Dedifferentiated amniotic fluid mesenchymal stem cell (primary cell): ENCODE data around the gene ZNF322.
"Not testable (repeated sequence)": the region's sequence is repeated elsewhere in the genome, so short reads cannot be mapped to it uniquely, and the experiment has no call there.

Experiments used
- DNase-seq: peaks from one replicate; pipeline ENCODE4 v3.0.0-alpha.2; 2016; ENCODE audit errors: extremely low spot score

The ZNF322 gene

GRCh38 chr6:26659042-26659999 is at the start of gene ZNF322:
Gene ZNF322 (minus strand): TSS chr6:26659746. CDS start chr6:26638553, 21,193 bp downstream.
- DNase-seq, result peak; percentile 95

- not testable (repeated sequence) for DNase-seq
Observed at GRCh38 chr6:26705780-26706179, 46.2 kb upstream of the ZNF322 start.

DNA sequence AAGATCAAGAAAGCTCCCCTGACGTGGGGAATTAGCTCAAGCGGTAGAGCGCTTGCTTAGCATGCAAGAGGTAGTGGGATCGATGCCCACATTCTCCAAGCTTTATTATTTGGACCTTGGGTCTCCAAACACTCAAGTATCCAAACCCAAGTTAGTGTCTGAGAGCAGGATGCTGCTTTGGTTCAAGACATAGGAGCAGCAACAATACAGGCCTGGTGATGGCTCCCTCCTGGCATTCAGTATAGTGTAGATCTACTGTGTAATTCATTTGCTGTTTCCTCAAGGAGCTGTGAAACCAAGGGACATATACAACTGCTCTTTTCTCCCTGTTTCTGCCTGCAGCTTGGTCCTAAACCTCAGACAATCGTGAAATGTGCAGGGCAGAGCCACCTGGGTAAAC is 45.8 kb upstream of the ZNF322 start:
- DNase-seq, result not testable (repeated sequence)

DNA sequence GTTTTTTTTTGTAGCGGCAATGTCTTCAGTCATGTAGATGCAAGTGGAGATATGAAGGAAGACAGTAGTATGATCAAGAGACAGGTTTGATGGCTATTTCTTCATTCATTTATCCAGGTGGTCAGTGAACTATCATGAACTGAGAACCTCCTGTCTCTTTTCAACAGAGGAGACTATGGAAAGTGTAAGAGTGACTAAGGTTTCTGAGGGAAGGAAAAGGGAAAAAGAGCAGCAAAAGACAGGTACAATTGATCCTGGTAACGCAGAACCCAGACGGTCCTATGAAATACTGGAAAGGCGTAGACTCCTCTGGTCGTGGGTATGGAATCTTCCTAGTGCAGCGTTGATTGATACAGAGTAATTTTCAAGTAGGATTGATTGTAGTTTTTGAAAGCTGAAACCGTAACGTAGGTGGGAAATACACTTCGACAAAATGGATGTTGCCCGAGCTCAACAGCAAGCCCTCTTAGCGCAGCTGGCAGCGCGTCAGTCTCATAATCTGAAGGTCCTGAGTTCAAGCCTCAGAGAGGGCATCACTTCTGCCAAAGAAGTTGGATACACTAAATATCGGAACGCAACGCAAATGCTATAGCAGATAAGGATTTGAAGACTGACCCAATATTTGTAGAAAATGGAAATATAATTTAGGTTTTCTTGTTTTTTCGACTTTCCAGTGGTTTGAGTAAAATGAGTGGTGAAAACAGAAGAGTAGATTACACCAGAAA is 41.6 kb upstream of the ZNF322 start:
- not testable (repeated sequence) for DNase-seq

DNA sequence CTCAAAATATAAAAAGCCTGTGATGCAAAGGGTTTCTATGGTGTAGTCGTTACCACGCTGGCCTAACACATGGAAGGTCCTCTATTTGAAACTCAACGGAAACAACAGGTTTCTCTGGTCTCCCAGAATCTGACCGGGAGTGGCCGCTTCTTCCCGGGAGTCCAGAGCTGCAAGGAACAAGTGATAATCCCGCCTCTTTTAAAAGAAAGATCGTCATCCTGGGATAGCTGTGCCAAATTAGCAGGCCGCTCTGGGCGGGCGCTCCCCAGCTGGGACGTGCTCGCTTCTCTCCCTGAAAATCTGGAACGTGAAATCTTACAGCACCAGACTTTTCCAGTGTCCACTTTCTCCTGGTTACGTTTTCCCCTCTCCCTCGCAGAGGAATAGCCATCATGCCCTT is 38.0 kb upstream of the ZNF322 start:
- not testable (repeated sequence) for DNase-seq

GRCh38 chr6:26689324-26689947 is 29.9 kb upstream of the ZNF322 start:
- not testable (repeated sequence) for DNase-seq

DNA sequence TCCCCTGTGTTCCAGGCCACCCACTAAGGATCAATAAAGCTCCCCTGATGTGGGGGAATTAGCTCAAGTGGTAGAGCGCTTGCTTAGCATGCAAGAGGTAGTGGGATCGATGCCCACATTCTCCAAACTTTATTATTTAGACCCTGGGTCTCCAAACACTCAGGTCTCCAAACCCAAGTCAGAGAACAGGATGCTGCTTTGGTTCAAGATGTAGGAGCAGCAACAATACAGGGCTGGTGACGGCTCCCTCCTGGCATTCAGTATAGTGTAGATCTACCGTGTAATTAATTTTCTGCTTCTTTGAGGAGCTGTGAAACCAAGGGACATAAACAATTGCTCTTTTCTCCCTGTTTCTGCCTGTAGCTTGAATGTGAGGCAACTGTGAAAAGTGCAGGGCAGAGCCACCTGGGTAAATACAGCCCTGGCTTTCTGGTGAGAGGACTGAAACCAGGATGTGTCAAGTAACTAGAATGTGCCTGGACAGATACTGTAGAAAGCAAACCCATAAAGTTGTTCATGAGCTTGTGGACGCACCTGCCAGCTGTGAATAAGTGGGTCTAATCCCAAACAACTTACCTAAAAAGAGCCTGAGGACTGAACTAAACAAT is 23.0 kb upstream of the ZNF322 start:
- not testable (repeated sequence) for DNase-seq

DNA sequence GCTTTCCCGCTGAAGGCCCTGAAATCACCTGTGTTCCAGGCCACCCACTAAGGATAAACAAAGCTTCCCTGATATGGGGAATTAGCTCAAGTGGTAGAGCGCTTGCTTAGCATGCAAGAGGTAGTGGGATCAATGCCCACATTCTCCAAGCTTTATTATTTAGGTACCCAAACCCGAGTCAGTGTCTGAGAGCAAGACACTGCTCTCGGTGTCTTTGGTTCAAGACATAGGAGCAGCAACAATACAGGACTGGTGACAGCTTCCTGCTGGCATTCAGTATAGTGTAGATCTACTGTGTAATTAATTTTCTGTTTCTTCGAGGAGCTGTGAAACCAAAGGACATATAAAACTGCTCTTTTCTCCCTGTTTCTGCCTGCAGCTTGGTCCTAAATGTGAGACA is 13.7 kb upstream of the ZNF322 start:
- not testable (repeated sequence) for DNase-seq

GRCh38 chr6:26670558-26670957 is 11.0 kb upstream of the ZNF322 start:
- not testable (repeated sequence) for DNase-seq

- not testable (repeated sequence) for DNase-seq
Observed at GRCh38 chr6:26670003-26670402, 10.5 kb upstream of the ZNF322 start.

DNA sequence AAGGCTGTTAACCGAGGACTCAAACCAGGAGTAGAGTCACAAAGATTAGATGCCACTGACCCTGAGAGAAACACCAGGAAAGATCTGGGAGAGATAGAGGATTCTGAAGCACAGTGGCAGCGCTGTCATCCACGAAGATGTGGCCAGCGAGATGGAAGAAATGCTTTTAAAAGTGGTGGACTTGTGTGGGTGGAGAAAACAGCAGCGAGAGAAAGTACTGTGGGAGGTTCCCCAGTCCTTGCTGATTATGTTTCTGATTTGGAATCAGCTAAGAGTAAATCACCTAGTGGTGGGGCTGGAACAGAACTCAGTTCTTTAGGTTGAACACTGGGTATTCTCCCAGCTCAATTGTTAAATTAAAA is 435 bp upstream of the ZNF322 start:
- DNase-seq, result peak; percentile 29

- no peak for DNase-seq
Observed at GRCh38 chr6:26657256-26657655, 2.3 kb downstream of the ZNF322 start.

GRCh38 chr6:26653007-26653406 is 6.5 kb downstream of the ZNF322 start:
- DNase-seq, result no peak

- DNase-seq, result no peak
Observed at GRCh38 chr6:26651133-26651781, 8.3 kb downstream of the ZNF322 start.

DNA sequence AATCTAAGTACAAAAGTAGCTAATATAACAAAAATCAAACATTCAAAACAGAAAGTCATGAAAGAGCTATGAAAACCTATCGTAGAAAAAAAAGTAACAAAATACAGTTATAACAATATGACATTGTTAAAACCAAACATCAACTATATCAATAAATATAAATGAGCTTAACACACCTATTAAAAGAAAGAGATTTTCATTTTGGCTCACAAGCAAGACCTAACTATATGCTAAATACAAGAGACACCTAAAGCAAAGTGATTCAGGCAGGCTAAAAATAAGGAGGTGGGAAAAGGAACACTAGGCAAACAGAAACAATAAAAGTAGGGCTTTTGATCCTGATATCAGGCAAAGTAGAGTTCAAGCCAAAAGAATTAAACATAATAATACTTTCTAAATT is 13.5 kb downstream of the ZNF322 start:
- no peak for DNase-seq

- no peak for DNase-seq
Observed at GRCh38 chr6:26640806-26641205, 18.7 kb downstream of the ZNF322 start.

GRCh38 chr6:26629359-26629758 is 30.2 kb downstream of the ZNF322 start:
- no peak for DNase-seq

DNA sequence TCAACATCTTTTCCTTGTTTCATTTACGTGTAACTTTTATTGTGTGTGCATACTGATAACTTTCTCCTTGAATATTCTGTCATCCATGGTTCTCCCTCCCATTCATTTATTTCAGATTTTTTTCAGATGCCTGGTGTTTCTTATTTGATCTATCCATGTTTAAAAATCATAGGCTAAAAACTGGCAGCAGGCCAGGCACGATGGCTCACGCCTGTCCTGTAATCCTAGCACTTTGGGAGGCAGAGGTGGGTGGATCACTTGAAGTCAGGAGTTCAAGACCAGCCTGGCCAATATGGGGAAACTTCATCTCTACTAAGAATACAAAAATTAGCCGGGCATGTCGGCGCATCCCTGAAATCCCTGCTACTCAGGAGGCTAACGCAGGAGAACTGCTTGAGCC is 31.7 kb downstream of the ZNF322 start:
- no peak for DNase-seq

DNA sequence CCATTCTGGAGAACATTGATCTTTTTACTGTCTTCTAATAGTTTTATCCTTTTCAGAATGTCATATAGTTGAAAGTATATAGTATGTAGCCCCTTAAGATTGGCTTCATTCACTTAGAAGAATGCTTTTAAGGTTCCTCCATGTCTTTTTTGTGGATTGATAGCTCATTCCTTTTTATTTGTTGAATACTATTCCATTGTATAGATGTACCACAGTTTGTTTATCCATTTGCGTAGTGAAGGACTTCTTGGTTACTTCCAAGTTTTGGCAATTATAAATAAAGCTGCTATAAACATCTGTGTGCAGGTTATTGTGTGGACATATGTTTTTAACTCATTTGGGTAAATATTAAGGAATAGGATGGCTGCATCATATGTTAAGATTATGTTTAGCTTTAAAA is 35.0 kb downstream of the ZNF322 start:
- no peak for DNase-seq

GRCh38 chr6:26623339-26623859 is 36.1 kb downstream of the ZNF322 start:
- DNase-seq, result no peak
